Psoas muscle (tissue), 8 donors: ENCODE measurements around the gene TRAPPC6A. TPM values are rescaled to one million over a fixed set of nuclear protein-coding genes. Genes with fewer than 3 reads are reported as not detected.
A peak's percentile ranks its signal among the peaks of the same experiment; 100 is the strongest.

Source experiments
- ATAC-seq, 4 donors: fragments of 200-7000 bp; cut with Tn5 transposase; one replicate each; pipeline ENCODE4 v1.9.1; 2020; ENCODE audit warnings: moderate library complexity in 3 of 4, mild to moderate bottlenecking in 2 of 4
- DNase-seq, 2 donors: peaks; one replicate each; pipeline ENCODE4 v3.0.0-alpha.2; 2020
- H3K27ac ChIP-seq: fragments of 200-600 bp; one replicate; pipeline ENCODE4 v1.8.0; 2022
- H3K27me3 ChIP-seq, 3 donors: fragments of 200-600 bp in 1 of 3; one replicate each; pipeline versions ENCODE4 v1.6.1 to v1.8.0; 2013 to 2022; ENCODE audit warnings: low read length in 2 of 3, mild to moderate bottlenecking in 2 of 3, moderate library complexity in 1 of 3; ENCODE audit not compliant: insufficient read depth in 3 of 3
- H3K36me3 ChIP-seq, 2 donors: fragments of 200-600 bp in 1 of 2; one replicate each; pipeline versions ENCODE4 v1.6.1 to v1.8.0; 2013 to 2022; ENCODE audit warnings: low read depth in 1 of 2, mild to moderate bottlenecking in 1 of 2, moderate library complexity in 1 of 2; ENCODE audit not compliant: insufficient read depth in 1 of 2
- H3K4me1 ChIP-seq: fragments of 200-600 bp; one replicate; pipeline ENCODE4 v1.8.0; 2022
- H3K4me3 ChIP-seq: fragments of 200-600 bp; one replicate; pipeline ENCODE4 v1.8.0; 2022; ENCODE audit warnings: mild to moderate bottlenecking
- H3K9me3 ChIP-seq: fragments of 200-600 bp; one replicate; pipeline ENCODE4 v1.8.0; 2022
- CTCF ChIP-seq: fragments of 200-600 bp; IDR thresholded peaks from one replicate; pipeline ENCODE4 v1.8.0; 2022; ENCODE audit warnings: antibody characterized with exemption
- WGBS, 3 donors: extraction: QIAGEN DNeasy Blood & Tissue Kit; methylation state at CpG; one replicate each; pipeline versions ENCODE4 v1.1.6 to v1.1.7; 2013; 5-methylcytosine and 5-hydroxymethylcytosine counted together
- intact Hi-C, 2 donors: fragments of 100-400 bp; cut with DNase I; formaldehyde crosslinking; loops; one replicate each; pipeline versions ENCODE4 v1.11.0 to v1.14.2; 2022
- polyA plus RNA-seq, 3 donors: library from polyadenylated mRNA; stranded (reverse); fragments of 200-250 nt; gene quantifications; one replicate each; pipeline ENCODE4 v1.2.3, GENCODE V29; 2013
- total RNA-seq, 4 donors: library from RNA; stranded (reverse); fragmentation: NEBNext Ultra II Directional in 2 of 4; extraction: Animal tissue kit (Norgen Biotek cat#: 25700) in 2 of 4; gene quantifications; one replicate each; pipeline versions ENCODE4 v1.2.1 to v1.2.4, GENCODE V29; 2021 to 2023
- donor health status: healthy with polysubstance abuse.
- donor health status: DM: no; HTN: no; CAD: no; lungs with moderate emphysema.
- donor health status: Bipolar disorder and iron deficiency.
- donor health status: healthy.
- donor health status: DM: yes; HTN: yes; CAD: no.
- donor health status: DM: no; HTN: no; CAD: no.
- donor health status: DM: no; HTN: no; CAD: no.
- donor health status: DM: yes; HTN: yes; CAD: no.

TRAPPC6A gene
- total and polyA plus RNA-seq, 7 donors, result 10.8 to 42.2 (median 14.5) TPM

DNA sequence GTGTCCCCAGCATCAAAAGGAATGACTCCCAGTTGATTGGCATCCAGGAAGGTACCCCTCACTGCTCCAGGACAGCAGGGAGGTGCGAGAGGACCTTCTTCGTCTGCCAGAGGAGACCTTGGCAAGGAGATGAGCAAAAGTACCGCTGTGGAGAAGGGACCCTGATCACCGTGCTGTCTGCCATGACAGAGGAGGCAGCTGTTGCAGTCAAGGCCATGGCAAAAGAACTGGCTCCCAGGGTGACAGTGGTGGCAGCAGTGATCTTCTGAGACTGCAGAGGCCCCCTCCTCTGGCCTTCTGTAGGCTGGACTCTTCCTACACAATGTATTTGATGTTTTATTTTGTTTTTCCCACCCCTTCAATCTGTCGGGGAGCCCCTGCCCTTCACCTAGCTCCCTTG lies 49.2 kb downstream of the TRAPPC6A start:
- Histone ChIP-seq H3K27me3 (no peaks in the 10 kb centered on the region), H3K4me3 (no peak overlapping the region), H3K27ac (no peak overlapping the region), H3K9me3 (no peaks in the 10 kb centered on the region), H3K36me3 (no peaks in the 10 kb centered on the region), H3K4me1 (peaks cover 4% of the 10 kb centered on the region)
- intact Hi-C loops, result loop anchor here (5.0 to 10.0 kb wide), 2 partner anchors 37 to 114 kb away; partner anchors contain the start of gene PPP1R37 (in 1 of the 2)
- 68 to 81% (median 80%) methylated on average over 5 of the region's 5 CpGs for WGBS, 3 donors
- no peak for DNase-seq
- TF ChIP-seq CTCF, result no peak
- ATAC-seq, result no peak

- Histone ChIP-seq H3K4me1 (peaks cover 4% of the 10 kb centered on the region), H3K27me3 (no peaks in the 10 kb centered on the region), H3K4me3 (no peak overlapping the region), H3K27ac (no peak overlapping the region), H3K36me3 (no peaks in the 10 kb centered on the region), H3K9me3 (no peaks in the 10 kb centered on the region)
- no peak for ATAC-seq
- 94 to 96% (median 96%) methylated on average over 5 of the region's 5 CpGs for WGBS, 3 donors
- intact Hi-C loops, result loop anchor here (5.0 to 10.0 kb wide), 2 partner anchors 36 to 113 kb away; partner anchors contain the start of gene PPP1R37 (in 1 of the 2)
- TF ChIP-seq CTCF, result no peak
- DNase-seq, result no peak
Observed at GRCh38 chr19:45128146-45128545, 49.9 kb downstream of the TRAPPC6A start.

- no peaks in the 10 kb centered on the region for H3K27me3 ChIP-seq
- H3K4me1 ChIP-seq, result peaks cover 4% of the 10 kb centered on the region
- no peak for TF ChIP-seq CTCF
- no peak overlapping the region for H3K4me3 ChIP-seq
- H3K9me3 ChIP-seq, result no peaks in the 10 kb centered on the region
- 90 to 95% (median 92%) methylated on average over 7 of the region's 7 CpGs for WGBS, 3 donors
- intact Hi-C loops, result loop anchor here (5.0 to 10.0 kb wide), 2 partner anchors 34 to 112 kb away; partner anchors contain the start of gene PPP1R37 (in 1 of the 2)
- H3K27ac ChIP-seq, result no peak overlapping the region
- H3K36me3 ChIP-seq, result no peaks in the 10 kb centered on the region
- DNase-seq (no peak), ATAC-seq (no peak)
Observed at GRCh38 chr19:45126654-45127053, 51.4 kb downstream of the TRAPPC6A start.

GRCh38 chr19:45125975-45126493 lies 52.0 kb downstream of the TRAPPC6A start:
- intact Hi-C loops, result loop anchor here (5.0 to 10.0 kb wide), 2 partner anchors 34 to 111 kb away; partner anchors contain the start of gene PPP1R37 (in 1 of the 2)

More at GRCh38 chr19:45125975-45126493, 52.0 kb downstream of the TRAPPC6A start:
- Histone ChIP-seq H3K9me3 (no peaks in the 10 kb centered on the region), H3K4me1 (peaks cover 4% of the 10 kb centered on the region), H3K27ac (no peak overlapping the region), H3K4me3 (no peak overlapping the region), H3K36me3 (no peaks in the 10 kb centered on the region), H3K27me3 (no peaks in the 10 kb centered on the region)
- 56 to 60% (median 59%) methylated on average over 12 of the region's 12 CpGs for WGBS, 3 donors
- ATAC-seq (peak; percentile 81 to 90 (median 88)), DNase-seq (peak; percentile 65 to 78)
- peak; percentile 69 for TF ChIP-seq CTCF
